Liver (tissue), 3 donors: ENCODE data around the gene GREB1.

Experiments used
- EGR1 ChIP-seq, 2 donors: IDR thresholded peaks; 2 replicates each; pipeline ENCODE4 v1.6.1; 2016 to 2018; ENCODE audit warnings: antibody characterized with exemption in 2 of 2, low read depth in 2 of 2
- NR2F2 ChIP-seq: IDR thresholded peaks from 2 replicates; pipeline ENCODE4 v1.6.1; 2016; ENCODE audit warnings: antibody characterized with exemption
- TF ChIP-seq, protein P1 (sequence below): fragments of 150-350 bp; IDR thresholded peaks from 2 replicates; pipeline ENCODE4 v1.5.1; 2017; ENCODE audit warnings: improper control_type of control experiment, low read depth, low read length; ENCODE audit not compliant: missing input control
- TF ChIP-seq, protein P2 (sequence below): IDR thresholded peaks from 2 replicates; pipeline ENCODE4 v1.6.1; 2016; ENCODE audit warnings: antibody characterized with exemption, mild to moderate bottlenecking
- donor health status: healthy.
- donor health status: healthy.

DNA sequence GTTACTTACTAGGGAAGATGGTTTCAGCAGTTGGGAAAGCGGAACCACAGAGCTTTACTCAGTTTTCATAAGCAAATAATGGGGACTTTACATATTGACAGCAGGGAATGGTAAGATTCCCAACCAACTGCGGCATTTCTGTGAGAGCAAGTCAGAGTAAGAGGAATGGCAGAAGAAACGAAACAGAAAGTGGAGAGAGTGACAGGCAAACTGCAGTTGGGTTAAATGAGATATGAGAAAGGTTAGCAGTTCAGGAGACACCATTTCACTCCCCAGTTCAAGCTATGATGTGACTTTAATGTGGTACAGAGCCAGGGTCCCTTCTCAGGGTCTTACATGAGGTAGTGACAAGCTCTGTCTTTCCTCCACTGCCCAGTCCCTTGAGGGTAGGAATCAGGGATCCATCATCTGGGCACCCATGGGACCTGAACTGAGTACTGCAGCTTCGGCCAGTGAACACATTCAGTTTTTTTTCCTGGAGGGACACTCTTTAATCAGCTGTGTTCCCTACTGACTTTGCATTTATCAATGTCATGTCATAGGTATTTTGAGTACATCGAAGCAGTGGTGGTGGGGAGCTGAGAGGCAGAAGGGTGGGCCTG, 33.0 kb upstream of the GREB1 start:
- TF ChIP-seq, protein P1, sequence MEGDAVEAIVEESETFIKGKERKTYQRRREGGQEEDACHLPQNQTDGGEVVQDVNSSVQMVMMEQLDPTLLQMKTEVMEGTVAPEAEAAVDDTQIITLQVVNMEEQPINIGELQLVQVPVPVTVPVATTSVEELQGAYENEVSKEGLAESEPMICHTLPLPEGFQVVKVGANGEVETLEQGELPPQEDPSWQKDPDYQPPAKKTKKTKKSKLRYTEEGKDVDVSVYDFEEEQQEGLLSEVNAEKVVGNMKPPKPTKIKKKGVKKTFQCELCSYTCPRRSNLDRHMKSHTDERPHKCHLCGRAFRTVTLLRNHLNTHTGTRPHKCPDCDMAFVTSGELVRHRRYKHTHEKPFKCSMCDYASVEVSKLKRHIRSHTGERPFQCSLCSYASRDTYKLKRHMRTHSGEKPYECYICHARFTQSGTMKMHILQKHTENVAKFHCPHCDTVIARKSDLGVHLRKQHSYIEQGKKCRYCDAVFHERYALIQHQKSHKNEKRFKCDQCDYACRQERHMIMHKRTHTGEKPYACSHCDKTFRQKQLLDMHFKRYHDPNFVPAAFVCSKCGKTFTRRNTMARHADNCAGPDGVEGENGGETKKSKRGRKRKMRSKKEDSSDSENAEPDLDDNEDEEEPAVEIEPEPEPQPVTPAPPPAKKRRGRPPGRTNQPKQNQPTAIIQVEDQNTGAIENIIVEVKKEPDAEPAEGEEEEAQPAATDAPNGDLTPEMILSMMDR: no peak
- TF ChIP-seq, protein P2, sequence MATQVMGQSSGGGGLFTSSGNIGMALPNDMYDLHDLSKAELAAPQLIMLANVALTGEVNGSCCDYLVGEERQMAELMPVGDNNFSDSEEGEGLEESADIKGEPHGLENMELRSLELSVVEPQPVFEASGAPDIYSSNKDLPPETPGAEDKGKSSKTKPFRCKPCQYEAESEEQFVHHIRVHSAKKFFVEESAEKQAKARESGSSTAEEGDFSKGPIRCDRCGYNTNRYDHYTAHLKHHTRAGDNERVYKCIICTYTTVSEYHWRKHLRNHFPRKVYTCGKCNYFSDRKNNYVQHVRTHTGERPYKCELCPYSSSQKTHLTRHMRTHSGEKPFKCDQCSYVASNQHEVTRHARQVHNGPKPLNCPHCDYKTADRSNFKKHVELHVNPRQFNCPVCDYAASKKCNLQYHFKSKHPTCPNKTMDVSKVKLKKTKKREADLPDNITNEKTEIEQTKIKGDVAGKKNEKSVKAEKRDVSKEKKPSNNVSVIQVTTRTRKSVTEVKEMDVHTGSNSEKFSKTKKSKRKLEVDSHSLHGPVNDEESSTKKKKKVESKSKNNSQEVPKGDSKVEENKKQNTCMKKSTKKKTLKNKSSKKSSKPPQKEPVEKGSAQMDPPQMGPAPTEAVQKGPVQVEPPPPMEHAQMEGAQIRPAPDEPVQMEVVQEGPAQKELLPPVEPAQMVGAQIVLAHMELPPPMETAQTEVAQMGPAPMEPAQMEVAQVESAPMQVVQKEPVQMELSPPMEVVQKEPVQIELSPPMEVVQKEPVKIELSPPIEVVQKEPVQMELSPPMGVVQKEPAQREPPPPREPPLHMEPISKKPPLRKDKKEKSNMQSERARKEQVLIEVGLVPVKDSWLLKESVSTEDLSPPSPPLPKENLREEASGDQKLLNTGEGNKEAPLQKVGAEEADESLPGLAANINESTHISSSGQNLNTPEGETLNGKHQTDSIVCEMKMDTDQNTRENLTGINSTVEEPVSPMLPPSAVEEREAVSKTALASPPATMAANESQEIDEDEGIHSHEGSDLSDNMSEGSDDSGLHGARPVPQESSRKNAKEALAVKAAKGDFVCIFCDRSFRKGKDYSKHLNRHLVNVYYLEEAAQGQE: no peak
- no peak for TF ChIP-seq NR2F2
- no peak for TF ChIP-seq EGR1 (IDR thresholded peaks at IDR 0.05; ENCODE audit: low read depth in 2 of 2)
